ENCODE measurements around the gene CD274. TPM values are rescaled to one million over a fixed set of nuclear protein-coding genes. Genes with fewer than 3 reads are reported as not detected.

Gene CD274
- total and polyA plus RNA-seq, 11 donors = 3.5 to 54.4 (median 15.7) TPM

GRCh38 chr9:5511935-5512580 lies 61.7 kb downstream of the CD274 start:
- no peaks in the 10 kb centered on the region for H3K36me3 ChIP-seq
- H3K27ac ChIP-seq = peak overlapping the region in 6 of 12 donors; percentile 58 to 94 (median 72)
- H3K4me3 ChIP-seq = peak overlapping the region in 7 of 12 donors; percentile 30 to 58 (median 52)
- TF ChIP-seq POLR2A (IDR thresholded peaks at IDR 0.05) (no peak), CTCF (IDR thresholded peaks at IDR 0.05) (no peak)
- no peaks in the 10 kb centered on the region for H3K27me3 ChIP-seq
- intact Hi-C loops (cut with DNase I) = loop anchor here in 1 of 10 donors (5.0 kb wide), 1 partner anchor 75 kb away; no protein-coding TSS in a partner anchor
- peaks cover 0 to 58% (median 41%) of the 10 kb centered on the region in 12 donors for H3K4me1 ChIP-seq
- ATAC-seq (peak in 1 of 4 donors; percentile 14), DNase-seq (no peak)
- WGBS, 4 donors = 67 to 79% (median 76%) methylated on average over 6 of the region's 6 CpGs
- H3K9me3 ChIP-seq = no peaks in the 10 kb centered on the region

GRCh38 chr9:5512658-5513452 lies 62.5 kb downstream of the CD274 start:
- H3K9me3 ChIP-seq = no peaks in the 10 kb centered on the region
- DNase-seq (peak in 2 of 5 donors; percentile 43 to 58), ATAC-seq (peak; percentile 69 to 89 (median 78))
- TF ChIP-seq CTCF (IDR thresholded peaks at IDR 0.05) (no peak), POLR2A (IDR thresholded peaks at IDR 0.05) (no peak)
- peak overlapping the region in 5 of 12 donors; percentile 2 to 94 (median 31) for H3K27ac ChIP-seq
- intact Hi-C loops (cut with DNase I) = loop anchor here in 1 of 10 donors (5.0 kb wide), 1 partner anchor 74 kb away; no protein-coding TSS in a partner anchor
- H3K4me3 ChIP-seq = peak overlapping the region in 1 of 12 donors; percentile 55
- H3K27me3 ChIP-seq = no peaks in the 10 kb centered on the region
- no peaks in the 10 kb centered on the region for H3K36me3 ChIP-seq
- 58 to 68% (median 62%) methylated on average over 2 of the region's 2 CpGs for WGBS, 4 donors
- peaks cover 0 to 64% (median 45%) of the 10 kb centered on the region in 12 donors for H3K4me1 ChIP-seq

GRCh38 chr9:5513966-5514616 lies 63.7 kb downstream of the CD274 start:
- WGBS, 4 donors = 85 to 94% (median 91%) methylated on average over 2 of the region's 2 CpGs

More at GRCh38 chr9:5513966-5514616, 63.7 kb downstream of the CD274 start:
- DNase-seq (no peak), ATAC-seq (no peak)
- Histone ChIP-seq H3K9me3 (no peaks in the 10 kb centered on the region), H3K27me3 (no peaks in the 10 kb centered on the region), H3K4me3 (no peak overlapping the region), H3K4me1 (peaks cover 0 to 72% (median 52%) of the 10 kb centered on the region in 12 donors), H3K27ac (peak overlapping the region in 3 of 12 donors; percentile 31 to 94 (median 68)), H3K36me3 (no peaks in the 10 kb centered on the region)
- TF ChIP-seq POLR2A (IDR thresholded peaks at IDR 0.05) = no peak
- TF ChIP-seq CTCF (IDR thresholded peaks at IDR 0.05) = no peak
- intact Hi-C loops (cut with DNase I) = loop anchor here in 1 of 10 donors (5.0 kb wide), 1 partner anchor 73 kb away; no protein-coding TSS in a partner anchor

Measured in heart left ventricle (tissue), 16 donors.